Vagina (tissue), 2 donors: ENCODE measurements around the gene BNC1. TPM values are rescaled to one million over a fixed set of nuclear protein-coding genes. Genes with fewer than 3 reads are reported as not detected.

Experiments
- DNase-seq, 2 donors: peaks; one replicate each; pipeline ENCODE4 v3.0.0-alpha.2; 2017; ENCODE audit errors: extremely low spot score in 2 of 2
- H3K27ac ChIP-seq: fragments of 200-600 bp; sonication (generic); one replicate; pipeline ENCODE4 v1.5.1; 2019
- H3K27me3 ChIP-seq: fragments of 200-600 bp; sonication (generic); one replicate; pipeline ENCODE4 v1.5.1; 2019
- H3K36me3 ChIP-seq, 2 donors: fragments of 200-600 bp; sonication (generic); one replicate each; pipeline ENCODE4 v1.5.1; 2017 to 2019
- H3K4me1 ChIP-seq: fragments of 200-600 bp; sonication (generic); one replicate; pipeline ENCODE4 v1.5.1; 2019
- H3K4me3 ChIP-seq, 2 donors: fragments of 200-600 bp; sonication (generic); 1 replicate in 1 of 2; 2 replicates in 1 of 2; pipeline ENCODE4 v1.5.1; 2016 to 2019
- H3K9me3 ChIP-seq: fragments of 200-600 bp; sonication (generic); one replicate; pipeline ENCODE4 v1.5.1; 2019
- POLR2A ChIP-seq, 2 donors: fragments of 450-650 bp; IDR thresholded peaks; one replicate each; pipeline ENCODE4 v1.6.1; 2017; ENCODE audit warnings: antibody characterized with exemption in 2 of 2, mild to moderate bottlenecking in 2 of 2, moderate library complexity in 2 of 2
- POLR2AphosphoS5 ChIP-seq, 2 donors: sonication (generic); formaldehyde crosslinking; IDR thresholded peaks; one replicate each; pipeline ENCODE4 v1.9.0; 2017; ENCODE audit warnings: antibody characterized with exemption in 2 of 2, mild to moderate bottlenecking in 2 of 2, low read depth in 1 of 2; ENCODE audit not compliant: insufficient read depth in 1 of 2
- intact Hi-C: fragments of 100-400 bp; cut with DNase I; formaldehyde crosslinking; loops from one replicate; pipeline ENCODE4 v1.15.1; 2023
- total RNA-seq: library from RNA; depleted of rRNA; stranded (reverse); fragments of >200 nt; gene quantifications from one replicate; pipeline ENCODE4 v1.2.3, GENCODE V29; 2016
- TF ChIP-seq, protein P1 (sequence below), 3 experiments: fragments of 450-650 bp in 2 of 3; fragments of 200-600 bp in 1 of 3; sonication (generic) in 1 of 3; IDR thresholded peaks; one replicate each; pipeline ENCODE4 v1.5.1; 2017 to 2019; ENCODE audit warnings: antibody characterized with exemption in 3 of 3, mild to moderate bottlenecking in 2 of 3, moderate library complexity in 2 of 3

BNC1 gene
- total RNA-seq, 1 donor from 2014 or later = 18.2 TPM

GRCh38 chr15:83322691-83323090, 38.2 kb upstream of the BNC1 start:
- TF ChIP-seq POLR2AphosphoS5 (IDR thresholded peaks at IDR 0.05; ENCODE audit: insufficient read depth in 1 of 2, low read depth in 1 of 2) = no peak
- TF ChIP-seq, protein P1, sequence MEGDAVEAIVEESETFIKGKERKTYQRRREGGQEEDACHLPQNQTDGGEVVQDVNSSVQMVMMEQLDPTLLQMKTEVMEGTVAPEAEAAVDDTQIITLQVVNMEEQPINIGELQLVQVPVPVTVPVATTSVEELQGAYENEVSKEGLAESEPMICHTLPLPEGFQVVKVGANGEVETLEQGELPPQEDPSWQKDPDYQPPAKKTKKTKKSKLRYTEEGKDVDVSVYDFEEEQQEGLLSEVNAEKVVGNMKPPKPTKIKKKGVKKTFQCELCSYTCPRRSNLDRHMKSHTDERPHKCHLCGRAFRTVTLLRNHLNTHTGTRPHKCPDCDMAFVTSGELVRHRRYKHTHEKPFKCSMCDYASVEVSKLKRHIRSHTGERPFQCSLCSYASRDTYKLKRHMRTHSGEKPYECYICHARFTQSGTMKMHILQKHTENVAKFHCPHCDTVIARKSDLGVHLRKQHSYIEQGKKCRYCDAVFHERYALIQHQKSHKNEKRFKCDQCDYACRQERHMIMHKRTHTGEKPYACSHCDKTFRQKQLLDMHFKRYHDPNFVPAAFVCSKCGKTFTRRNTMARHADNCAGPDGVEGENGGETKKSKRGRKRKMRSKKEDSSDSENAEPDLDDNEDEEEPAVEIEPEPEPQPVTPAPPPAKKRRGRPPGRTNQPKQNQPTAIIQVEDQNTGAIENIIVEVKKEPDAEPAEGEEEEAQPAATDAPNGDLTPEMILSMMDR (IDR thresholded peaks at IDR 0.05) = no peak
- intact Hi-C loops = no loop called here
- Histone ChIP-seq H3K9me3 (no peaks in the 10 kb centered on the region), H3K4me1 (peaks cover 14% of the 10 kb centered on the region), H3K27me3 (no peaks in the 10 kb centered on the region), H3K4me3 (no peak overlapping the region), H3K27ac (no peak overlapping the region), H3K36me3 (no peaks in the 10 kb centered on the region)
- no peak for DNase-seq

GRCh38 chr15:83322061-83322460, 37.6 kb upstream of the BNC1 start:
- no peaks in the 10 kb centered on the region for H3K36me3 ChIP-seq
- intact Hi-C loops = no loop called here
- TF ChIP-seq, protein P1 (IDR thresholded peaks at IDR 0.05) = no peak
- TF ChIP-seq POLR2AphosphoS5 (IDR thresholded peaks at IDR 0.05; ENCODE audit: insufficient read depth in 1 of 2, low read depth in 1 of 2) (no peak), POLR2A (IDR thresholded peaks at IDR 0.05) (no peak)
- no peaks in the 10 kb centered on the region for H3K27me3 ChIP-seq
- H3K4me1 ChIP-seq = peaks cover 14% of the 10 kb centered on the region
- DNase-seq = no peak
- no peaks in the 10 kb centered on the region for H3K9me3 ChIP-seq
- H3K27ac ChIP-seq = no peak overlapping the region
- no peak overlapping the region for H3K4me3 ChIP-seq

DNA sequence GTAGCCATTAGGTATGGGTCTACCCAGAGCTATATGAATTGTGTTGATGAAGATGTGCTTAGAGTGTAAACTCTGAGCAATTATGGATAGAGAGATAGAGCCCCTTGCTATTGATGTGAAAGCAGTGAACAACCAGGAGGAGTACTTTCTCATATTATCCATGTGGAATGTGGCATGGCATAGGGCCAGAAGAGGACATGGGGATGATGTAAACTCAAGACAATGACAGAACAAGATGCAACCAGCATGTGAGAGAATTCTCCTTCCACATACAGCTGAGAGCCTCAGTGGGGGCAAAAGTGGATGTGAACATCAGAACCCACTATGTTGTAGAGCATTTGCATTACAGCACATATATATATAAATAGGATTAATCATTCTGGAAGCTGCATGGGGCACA, 36.4 kb upstream of the BNC1 start:
- no peaks in the 10 kb centered on the region for H3K27me3 ChIP-seq
- no peaks in the 10 kb centered on the region for H3K36me3 ChIP-seq
- H3K9me3 ChIP-seq = no peaks in the 10 kb centered on the region
- no peak overlapping the region for H3K27ac ChIP-seq
- intact Hi-C loops = no loop called here
- TF ChIP-seq POLR2A (IDR thresholded peaks at IDR 0.05) (no peak), POLR2AphosphoS5 (IDR thresholded peaks at IDR 0.05; ENCODE audit: insufficient read depth in 1 of 2, low read depth in 1 of 2) (no peak)
- TF ChIP-seq, protein P1 (IDR thresholded peaks at IDR 0.05) = no peak
- no peak for DNase-seq
- H3K4me3 ChIP-seq = no peak overlapping the region
- H3K4me1 ChIP-seq = peaks cover 14% of the 10 kb centered on the region

DNA sequence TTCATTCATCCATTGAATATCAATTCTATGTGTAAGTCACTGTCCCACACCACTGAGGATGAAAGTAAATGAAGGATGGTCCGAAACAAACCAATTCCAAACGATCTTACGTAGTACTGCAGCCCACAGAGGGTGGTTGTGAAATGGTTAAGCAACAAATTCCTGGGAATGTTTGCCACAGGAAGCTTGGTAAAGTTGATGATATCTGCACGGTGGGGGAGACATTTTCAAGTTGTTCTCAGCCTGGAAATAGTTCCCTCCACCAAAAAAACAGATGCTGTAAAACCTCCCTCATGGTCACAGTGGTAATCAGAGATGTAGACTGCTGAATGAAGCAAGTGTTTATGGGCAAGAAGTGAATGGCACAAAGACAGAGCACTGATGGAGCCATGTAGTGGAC, 35.9 kb upstream of the BNC1 start:
- Histone ChIP-seq H3K27me3 (no peaks in the 10 kb centered on the region), H3K36me3 (no peaks in the 10 kb centered on the region), H3K4me1 (peaks cover 14% of the 10 kb centered on the region), H3K27ac (no peak overlapping the region), H3K9me3 (no peaks in the 10 kb centered on the region), H3K4me3 (no peak overlapping the region)
- TF ChIP-seq, protein P1 (IDR thresholded peaks at IDR 0.05) = no peak
- TF ChIP-seq POLR2AphosphoS5 (IDR thresholded peaks at IDR 0.05; ENCODE audit: insufficient read depth in 1 of 2, low read depth in 1 of 2) = no peak
- TF ChIP-seq POLR2A (IDR thresholded peaks at IDR 0.05) = no peak
- intact Hi-C loops = no loop called here
- DNase-seq = no peak

DNA sequence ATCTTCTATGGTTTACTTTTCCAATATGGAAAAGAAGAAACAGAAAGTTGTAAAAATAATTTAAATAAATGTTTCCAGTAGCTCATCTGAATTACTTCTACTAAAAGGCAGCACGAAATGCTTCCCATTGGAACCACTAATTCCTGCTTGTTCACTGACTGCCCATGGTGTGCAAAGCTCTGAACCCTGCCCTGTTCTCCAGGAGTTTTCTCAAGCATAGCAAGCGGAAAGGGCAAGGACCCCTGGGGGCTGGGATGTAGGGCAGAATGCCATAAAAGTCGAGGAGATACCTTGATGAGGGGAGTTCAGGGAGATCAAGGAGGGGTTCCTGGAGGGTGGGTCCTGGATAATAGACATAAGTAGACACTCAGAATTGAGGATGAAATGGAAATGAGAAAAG, 35.3 kb upstream of the BNC1 start:
- H3K36me3 ChIP-seq = no peaks in the 10 kb centered on the region
- H3K4me3 ChIP-seq = no peak overlapping the region
- TF ChIP-seq, protein P1 (IDR thresholded peaks at IDR 0.05) = no peak
- TF ChIP-seq POLR2AphosphoS5 (IDR thresholded peaks at IDR 0.05; ENCODE audit: insufficient read depth in 1 of 2, low read depth in 1 of 2) = no peak
- TF ChIP-seq POLR2A (IDR thresholded peaks at IDR 0.05) = no peak
- intact Hi-C loops = no loop called here
- no peak for DNase-seq
- H3K4me1 ChIP-seq = peaks cover 14% of the 10 kb centered on the region
- no peaks in the 10 kb centered on the region for H3K27me3 ChIP-seq
- H3K9me3 ChIP-seq = no peaks in the 10 kb centered on the region
- H3K27ac ChIP-seq = no peak overlapping the region
